Esophagus mucosa (tissue), 1 donor: ENCODE results near the gene PGAP3. TPM values are rescaled to one million over a fixed set of nuclear protein-coding genes. Genes with fewer than 3 reads are reported as not detected.

Experiments used
- ATAC-seq: fragments of 200-7000 bp; cut with Tn5 transposase; one replicate; pipeline ENCODE4 v1.9.1; 2020
- total RNA-seq: library from RNA; stranded (reverse); gene quantifications from one replicate; pipeline ENCODE4 v1.2.4, GENCODE V29; 2023
- donor health status: DM: yes; HTN: yes; CAD: no.

Gene PGAP3
- total RNA-seq, 1 donor from 2014 or later = 22.4 TPM

DNA sequence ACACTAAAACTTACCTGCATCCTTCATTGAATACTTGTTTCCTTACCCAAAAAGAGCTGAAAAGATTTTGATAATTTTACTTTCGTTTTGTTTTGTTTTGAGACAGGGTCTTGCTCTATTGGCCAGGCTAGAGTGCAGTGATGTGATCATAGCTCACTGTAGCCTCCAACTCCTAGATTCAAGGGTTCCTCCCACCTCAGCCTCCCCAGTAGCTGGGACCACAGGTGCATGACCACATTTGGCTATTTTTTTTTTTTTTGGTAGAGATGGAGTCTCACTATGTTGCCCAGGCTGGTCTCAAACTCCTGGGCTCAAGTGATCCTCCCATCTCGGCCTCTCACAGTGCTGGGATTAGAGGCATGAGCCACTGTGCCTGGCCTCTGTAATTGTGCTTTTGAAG, 32.8 kb downstream of the PGAP3 start:
- ATAC-seq = no peak

DNA sequence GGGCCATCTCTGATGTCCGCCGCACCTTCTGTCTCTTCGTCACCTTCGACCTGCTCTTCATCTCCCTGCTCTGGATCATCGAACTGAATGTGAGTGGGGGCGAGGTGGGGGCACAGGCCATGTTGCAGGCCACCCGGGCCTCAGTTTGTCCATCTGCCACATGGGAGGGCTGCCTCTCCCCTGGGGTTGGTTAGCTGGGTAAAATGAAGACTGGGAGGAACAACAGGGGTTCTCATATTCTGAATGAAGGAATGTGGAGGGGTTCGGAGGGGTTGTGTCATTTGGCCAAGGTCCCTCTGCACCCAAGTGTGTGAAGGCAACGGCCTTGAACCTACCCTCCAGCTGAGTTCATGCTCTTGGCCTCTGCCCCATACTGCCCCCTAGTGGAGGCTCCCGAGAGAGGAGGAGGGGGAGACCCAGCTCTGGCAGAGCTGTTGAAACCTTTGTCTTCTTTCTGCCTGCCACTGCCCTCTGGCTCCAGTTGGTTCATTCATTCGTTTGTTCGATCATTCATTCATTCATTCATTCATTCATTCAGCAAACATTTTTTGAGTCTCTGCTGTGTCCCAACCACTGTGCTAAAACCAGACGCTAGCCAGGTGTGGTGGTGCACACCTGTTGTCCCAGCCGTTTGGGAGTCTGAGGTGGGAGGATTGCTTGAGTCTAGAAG, 34.1 kb downstream of the PGAP3 start:
- ATAC-seq = peak; percentile 50

DNA sequence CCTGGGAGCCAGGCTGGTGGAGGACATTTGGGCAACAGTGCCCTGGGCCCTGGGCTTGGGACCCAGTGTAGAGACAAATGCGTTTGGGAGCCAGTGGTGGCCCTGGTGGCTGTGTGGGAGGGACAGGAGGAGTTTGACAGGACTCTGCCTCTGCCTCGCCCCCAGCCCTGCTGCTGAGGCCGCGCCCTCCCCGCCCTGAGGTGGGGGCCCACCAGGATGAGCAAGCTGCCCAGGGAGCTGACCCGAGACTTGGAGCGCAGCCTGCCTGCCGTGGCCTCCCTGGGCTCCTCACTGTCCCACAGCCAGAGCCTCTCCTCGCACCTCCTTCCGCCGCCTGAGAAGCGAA, 34.6 kb downstream of the PGAP3 start:
- peak; percentile 3 for ATAC-seq

DNA sequence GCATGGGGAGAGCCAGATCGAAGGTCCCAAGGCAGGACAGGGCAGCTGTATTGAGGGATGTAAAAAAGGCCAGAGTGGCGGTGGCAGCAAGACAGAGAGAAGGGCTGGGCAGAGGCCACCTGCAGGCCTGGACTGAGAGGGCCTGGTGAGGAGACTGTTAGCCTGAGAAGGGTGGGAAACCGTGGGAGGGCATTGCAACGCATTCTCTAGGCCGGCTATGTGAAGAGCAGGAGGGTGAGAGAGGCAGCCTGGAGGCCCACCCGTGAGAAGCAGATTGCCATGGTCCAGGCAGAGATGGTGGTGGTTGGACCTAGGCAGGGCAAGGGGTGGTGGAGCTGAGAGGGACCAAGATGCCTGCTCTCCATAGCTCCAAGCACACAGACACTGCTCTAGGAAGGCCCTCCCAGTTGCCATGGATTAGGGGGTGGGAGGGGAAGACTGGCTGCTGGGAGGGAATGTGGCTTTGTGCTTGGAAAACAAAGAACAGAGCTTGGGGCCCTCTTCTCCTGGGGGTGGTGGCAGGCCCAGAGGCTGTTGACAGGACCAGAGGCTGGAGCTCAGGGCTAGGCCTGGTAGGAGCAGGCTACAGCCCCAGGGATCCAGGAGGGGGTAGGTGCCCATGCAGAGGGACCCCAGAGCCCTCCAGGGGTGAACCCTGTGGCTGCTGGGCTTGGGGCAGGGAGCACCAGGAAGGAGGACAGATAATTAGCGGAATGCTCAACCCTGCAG, 35.1 kb downstream of the PGAP3 start:
- ATAC-seq = peak; percentile 15

DNA sequence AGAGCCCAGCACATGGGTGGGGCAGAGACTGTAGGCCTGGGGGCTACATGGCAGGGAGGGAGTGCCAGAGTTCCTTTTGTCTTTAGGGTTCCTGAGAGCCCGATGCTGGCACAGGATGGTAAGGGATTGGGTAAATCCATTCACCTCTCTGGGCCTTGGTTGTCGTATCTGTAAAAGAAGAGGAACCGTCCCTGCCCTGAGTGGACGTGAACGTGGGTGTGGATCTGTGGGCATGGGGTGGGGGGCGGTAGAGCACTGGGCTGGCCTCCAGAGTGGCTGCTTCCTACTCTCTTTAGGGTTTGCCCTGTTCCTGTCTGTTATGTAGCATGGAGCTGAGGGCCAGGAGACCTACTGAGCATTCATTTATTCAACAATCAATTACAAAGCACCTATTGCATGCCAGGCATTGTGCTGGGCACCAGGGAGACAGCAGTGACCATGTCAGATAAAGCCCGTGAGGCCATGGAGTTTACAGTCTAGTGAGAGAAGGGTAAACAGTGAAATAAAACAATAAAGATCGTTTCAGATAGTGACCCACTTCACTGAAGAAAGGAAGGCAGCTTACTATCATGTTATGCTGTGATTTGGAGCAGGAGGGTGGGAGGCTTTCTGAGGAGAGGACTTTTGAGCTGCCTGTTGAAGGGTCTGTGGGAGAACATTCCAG, 35.8 kb downstream of the PGAP3 start:
- no peak for ATAC-seq

DNA sequence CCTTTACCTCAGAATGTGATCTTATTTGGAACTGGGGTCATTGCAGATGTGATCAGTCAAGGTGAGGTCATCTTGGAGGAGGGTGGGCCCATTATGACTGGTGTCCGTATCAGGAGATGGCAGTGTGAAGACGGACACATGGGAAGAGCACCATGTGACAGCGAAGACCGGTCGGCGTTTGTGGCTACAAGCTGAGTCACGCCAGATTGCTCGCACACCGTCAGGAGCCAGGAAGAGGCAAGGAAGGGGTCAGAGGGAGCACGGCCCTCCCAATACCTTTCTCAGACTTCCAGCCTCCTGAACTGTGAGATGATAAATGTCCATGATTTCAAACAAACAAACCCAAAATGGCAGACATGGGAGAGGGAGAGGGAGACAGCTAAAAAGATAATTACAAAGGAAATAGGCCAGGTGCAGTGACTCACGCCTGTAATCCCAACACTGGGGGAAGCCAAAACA, 37.7 kb downstream of the PGAP3 start:
- no peak for ATAC-seq

DNA sequence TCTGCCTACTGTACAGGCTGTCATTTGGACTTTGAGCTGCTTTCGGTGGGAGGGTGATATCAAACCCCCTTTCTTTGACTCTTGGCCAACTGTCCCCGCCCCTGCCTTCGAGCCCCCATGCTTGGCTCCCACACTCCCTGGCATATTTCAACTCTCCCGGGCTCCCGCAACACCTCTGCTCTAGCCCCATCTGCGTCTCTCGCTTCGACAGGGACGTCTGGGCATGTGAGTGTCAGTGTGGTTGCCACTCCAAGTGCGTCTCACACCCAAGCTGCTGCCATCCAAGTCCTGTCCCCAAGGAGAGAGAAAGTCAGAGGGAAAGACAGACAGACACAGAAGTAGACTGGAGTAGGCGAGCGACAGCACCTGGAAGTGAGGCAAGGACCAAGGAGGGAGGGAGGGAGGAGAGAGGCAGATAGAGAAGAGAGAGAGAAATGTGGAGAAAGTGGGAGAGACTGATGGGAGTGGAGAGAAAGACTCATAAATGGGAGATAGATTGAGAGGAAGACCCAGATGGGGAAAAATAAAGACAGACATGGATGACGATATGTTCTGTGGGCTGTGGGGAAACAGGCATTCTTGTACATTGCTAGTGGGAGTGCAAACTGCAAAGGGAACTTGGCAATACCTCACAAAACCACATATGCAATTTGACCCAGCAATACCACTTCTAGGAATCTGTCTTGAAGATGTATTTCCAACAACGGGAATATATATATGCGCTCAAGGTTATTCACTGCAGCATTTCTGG, 39.1 kb downstream of the PGAP3 start:
- no peak for ATAC-seq

DNA sequence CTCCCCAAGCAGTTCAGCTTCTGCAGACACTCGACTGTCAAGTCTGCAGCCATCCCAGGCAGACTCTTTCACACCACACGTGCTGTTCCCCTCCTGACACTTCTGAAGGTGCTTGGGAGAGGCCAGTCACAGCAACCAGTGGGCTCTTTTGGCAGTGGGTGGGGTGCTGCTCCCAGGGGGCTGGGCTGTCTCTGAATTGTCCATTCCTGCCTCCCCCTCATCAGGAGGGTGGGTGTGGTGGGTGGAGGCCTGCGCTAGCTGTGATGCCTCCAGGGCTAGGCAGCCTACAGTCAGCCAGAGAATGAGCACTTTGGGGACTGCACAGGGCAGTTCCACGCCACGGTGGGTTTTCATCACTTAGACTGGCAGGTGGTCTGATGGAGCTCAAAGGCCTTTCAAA, 40.6 kb downstream of the PGAP3 start:
- no peak for ATAC-seq

DNA sequence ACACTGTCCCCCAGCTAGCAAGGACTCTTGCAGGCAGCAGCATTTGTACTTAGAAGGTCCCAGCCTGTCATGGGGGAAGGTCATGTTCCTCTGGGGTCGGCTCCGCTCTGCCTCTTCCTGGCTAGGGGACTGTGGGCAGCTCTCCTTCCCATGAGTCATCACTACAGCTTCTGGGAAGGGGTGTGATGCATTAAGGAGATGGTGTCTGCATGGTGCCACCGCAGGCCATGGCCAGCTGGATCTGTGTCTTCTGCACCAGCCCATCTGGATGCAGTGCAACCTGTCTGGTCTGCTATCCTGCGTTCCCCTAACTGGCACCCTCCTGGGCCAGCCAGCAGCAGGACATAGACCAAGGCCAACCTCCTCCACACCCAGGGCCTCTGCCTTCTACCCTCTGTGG, 44.6 kb downstream of the PGAP3 start:
- peak; percentile 43 for ATAC-seq

DNA sequence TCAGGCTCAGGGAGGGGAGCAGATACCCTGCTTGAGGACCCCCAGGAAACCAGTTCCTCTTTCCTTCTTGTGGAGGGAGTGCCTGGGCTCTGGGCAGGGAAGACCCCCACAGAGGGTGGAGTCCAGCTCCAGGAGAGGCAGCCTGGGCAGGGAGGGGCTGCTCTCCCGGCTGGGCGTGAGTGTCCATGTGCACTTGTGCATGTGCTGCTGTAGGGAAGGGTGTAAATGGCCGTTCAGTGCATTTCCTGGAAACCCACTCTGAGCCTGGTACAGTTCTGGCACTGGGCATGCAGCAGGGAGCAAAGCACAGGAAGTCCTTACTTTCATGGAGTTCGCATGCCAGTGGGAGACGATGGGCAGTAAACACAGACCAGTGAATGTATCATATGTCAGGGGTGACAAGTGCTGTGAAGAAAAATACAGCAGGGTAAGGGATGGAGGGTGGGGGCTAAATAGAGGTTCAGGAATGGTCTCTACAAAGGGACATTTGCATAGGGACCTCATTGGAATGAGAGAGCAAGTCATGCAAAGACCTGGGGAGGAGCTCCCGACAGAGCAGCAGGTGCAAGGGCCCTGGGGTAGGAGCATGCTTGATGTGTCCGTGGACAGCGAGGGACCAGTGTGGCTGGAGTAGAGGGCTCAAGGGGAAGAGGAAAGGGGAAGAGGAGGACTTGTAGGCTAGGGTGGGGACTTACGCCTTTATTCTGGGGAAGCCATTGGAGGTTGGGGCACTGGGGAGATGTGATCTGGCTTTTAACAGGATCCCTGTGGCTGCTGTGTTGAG, 45.4 kb downstream of the PGAP3 start:
- ATAC-seq = no peak

DNA sequence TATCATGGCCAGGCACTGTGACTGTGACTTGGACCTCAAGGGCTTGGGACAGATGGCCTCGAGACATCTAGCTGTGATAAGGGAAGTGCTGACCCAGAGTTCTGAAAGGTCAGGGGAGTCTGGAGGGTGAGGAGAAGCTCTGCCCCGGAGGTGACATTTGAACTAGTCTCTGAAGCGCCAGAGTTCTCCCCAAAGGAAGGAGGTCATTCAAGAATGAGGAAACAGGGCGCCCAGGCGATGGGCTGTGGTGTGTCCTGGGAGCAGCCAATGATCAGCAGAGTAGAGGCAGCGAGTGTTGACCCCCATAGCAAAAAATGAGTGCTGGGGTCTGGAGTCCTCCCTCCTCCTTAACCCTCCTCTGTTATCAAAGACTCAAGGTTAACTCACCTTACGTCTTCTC, 46.0 kb downstream of the PGAP3 start:
- ATAC-seq = no peak

DNA sequence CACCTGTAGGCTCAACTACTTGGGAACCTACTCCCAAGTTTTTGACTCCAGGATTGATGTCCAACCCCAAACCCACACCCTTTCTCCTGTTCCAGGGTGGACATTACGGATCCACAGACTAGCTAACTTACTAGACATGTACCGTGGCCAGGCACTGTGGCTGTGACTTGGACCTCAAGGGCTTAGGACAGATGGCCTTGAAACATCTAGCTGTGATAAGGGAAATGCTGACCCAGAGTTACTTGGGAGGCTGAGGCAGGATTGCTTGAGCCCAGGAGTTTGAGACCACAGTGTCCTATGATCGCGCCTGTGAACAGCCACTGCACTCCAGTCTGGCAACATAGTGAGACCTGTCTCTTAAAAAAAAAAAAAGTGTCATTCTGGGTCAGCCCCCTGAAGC, 46.8 kb downstream of the PGAP3 start:
- no peak for ATAC-seq

DNA sequence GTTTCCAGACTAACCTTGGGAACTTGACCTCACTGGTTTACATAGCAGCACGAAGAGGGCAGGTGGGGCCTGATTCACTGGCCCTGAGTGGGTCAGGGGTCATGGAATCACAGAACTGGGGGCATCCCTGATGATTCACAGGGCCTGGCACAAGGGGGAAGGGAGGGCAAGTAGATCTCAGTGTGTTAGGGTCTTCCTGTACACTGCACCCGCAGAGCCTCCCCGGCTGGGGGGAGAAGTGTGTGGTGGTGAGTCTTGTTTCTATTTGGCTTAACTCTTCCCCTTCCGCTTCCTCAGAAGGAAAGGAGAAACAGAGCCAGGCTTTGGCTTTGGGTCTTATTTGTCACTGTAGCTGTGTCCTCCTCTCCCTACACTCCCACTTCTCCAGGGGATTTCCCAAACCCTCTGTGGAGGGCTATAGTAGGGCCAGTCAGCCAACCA, 47.2 kb downstream of the PGAP3 start:
- ATAC-seq = no peak

DNA sequence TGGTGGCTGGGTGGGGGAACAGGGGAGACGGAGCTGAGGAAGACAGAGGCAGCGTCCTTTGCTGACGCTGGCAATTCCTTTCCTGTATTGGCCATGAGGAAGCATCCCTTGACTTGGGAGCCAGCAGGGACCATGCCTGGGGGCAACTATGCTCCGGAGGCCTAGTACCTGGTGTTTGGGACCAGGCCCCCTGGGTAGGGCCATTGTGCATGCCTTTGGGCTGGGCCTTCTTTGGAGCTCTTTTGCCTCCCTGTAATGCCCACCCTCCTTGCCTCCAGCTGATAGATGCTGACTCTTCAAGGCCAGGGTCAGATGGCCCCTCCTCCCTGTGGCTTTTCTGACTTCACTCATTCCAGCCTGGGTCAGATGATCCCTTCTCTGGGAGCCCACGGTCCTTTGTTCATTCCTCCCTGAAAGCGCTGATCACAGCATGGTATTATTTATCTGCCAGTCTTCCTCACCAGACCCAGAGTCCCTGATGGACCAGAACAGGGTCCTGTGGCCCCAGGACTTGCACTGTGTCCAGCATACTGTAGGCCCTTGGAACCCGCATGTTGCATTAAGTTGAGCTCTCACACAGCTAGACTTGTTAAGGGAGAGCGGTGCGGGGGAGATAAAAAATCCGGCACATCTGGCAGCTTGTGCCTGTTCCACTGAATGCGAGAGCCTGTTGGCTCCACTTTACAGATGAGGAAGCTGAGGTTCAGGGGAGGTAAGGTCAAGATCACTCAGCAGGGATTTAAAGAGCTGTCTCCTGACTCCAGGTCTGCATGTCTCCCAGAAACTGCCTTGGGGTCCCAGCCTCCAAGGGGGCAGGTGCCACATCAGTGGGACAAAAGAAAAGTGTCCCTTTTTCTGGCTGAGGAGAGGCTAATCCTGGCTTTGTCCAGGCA, 48.0 kb downstream of the PGAP3 start:
- no peak for ATAC-seq

DNA sequence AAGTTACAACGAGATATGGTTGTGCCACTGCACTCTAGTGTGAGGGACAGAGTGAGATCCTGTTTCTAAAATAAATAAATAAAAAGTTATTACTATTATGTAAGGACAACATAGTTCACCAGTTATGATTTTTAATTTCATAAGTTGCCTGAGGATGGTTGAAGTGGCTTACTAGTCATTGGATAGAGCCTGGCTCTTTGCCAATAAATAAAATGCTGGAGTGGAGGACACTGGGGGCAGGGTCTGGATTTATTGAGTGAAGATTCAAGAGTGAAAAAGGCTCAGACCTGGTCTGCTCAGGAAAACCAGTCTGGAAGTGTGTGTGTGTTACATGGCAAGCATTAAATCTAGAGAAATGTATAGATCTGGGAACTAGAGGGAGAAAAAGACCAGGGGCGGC, 48.8 kb downstream of the PGAP3 start:
- ATAC-seq = no peak

DNA sequence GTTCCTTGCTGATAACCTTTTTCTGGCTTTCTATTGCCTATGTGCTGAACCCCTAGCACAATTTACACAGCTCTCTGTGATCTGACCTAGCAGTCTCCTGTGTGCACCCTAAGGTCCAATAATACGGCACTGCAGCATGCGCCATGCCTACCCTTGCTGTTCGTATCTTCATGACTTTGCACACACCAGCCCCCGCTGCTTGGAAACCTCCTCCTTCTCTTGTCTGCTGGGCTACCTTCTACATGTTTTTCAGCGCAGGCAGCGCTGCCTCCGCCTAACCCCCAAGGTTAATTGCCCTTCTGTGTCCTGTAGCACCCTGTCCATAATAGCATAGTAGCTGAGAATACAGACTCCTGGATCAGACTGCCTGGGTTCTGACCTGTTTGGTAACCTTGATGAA, 49.5 kb downstream of the PGAP3 start:
- no peak for ATAC-seq

DNA sequence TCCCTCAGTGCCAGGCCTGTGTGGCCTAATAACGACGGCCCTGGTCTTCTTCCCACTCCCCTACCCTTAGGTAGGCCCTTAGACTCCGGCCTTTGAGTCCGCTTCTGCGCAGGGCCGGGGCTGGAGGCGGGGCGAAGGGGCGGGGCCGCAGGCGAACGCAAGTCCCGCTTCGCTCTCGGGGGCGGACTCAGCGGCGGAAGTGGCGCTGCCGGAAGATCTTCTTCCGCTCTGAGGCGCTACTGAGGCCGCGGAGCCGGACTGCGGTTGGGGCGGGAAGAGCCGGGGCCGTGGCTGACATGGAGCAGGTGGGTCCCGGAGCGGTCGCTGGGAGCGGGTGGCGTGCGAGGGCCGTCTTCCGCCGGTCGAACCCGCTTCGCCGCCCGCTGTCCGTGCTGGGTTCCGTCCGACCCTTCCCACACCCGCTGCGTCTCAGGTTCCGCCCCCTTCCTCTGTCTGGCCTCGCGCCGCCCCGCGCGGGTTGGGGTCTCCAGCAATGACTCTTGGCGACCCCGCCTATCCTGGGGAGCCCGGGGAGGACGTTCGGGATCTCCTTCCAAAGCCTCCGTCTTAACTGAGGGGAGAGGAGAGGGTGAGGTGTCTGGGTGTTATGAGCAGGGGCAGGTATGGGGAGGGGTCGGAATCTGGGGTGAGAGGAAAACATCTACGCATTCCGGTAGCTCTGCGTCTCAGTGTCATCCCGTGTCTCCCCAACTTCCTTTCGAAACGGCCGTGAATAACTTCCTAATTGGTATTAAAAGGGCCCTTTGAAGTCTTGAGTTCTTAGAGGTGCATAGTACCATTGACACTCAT, 50.7 kb downstream of the PGAP3 start, which contains the start of gene STARD3:
Gene STARD3, plus strand, starts transcription at position 218 of the 810 bp plus-strand sequence. CDS start 16,388 bp downstream, outside the sequence.
- ATAC-seq = peak; percentile 85

DNA sequence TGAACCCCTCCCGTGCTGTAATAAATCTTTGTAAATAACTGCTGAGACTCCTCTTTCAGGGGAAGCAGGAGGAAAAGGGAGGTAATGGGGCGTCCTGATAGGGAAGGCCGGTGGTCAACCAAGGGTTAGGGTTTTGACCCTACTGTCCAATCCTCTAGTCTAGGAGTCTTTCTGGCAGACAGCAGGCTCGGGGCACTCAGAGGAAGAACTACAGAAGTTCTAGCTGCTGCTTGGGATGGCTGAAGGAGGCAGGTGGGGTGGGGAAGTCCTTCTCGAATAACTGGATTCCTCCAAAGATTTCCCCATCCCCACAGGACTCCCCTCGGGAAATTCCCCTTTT, 51.3 kb downstream of the PGAP3 start:
- ATAC-seq = no peak

DNA sequence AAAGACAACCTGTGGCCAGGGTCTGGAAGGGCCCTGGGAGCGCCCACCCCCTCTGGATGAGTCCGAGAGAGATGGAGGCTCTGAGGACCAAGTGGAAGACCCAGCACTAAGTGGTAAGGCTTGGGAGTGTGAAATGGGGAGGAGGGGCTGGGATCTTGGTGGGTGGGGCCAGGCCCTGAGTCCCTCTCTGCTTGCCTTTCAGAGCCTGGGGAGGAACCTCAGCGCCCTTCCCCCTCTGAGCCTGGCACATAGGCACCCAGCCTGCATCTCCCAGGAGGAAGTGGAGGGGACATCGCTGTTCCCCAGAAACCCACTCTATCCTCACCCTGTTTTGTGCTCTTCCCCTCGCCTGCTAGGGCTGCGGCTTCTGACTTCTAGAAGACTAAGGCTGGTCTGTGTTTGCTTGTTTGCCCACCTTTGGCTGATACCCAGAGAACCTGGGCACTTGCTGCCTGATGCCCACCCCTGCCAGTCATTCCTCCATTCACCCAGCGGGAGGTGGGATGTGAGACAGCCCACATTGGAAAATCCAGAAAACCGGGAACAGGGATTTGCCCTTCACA, 52.2 kb downstream of the PGAP3 start:
- no peak for ATAC-seq

DNA sequence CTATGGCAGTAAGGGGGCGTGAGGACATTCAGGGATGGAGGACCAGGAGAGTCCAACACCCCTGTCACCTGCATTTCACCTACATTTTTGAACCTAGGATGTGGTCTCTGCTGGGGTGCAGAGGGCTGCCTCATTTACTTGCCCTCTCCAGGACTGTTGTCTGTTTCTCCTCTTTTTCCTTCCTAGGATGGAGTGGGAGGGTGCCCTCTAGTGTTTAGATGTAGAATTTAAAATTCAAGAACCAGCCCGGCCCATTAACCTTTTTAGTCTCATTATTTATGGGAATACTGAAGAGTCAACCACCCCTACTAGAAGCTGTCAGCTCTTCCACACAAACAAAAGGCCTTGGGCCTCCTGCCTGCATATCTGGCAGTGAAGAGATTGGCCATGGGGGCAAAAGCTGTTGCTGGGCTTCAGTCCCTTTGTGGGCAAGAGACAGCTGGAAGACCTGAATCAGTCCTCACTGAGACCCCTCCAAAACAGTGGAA, 53.4 kb downstream of the PGAP3 start:
- no peak for ATAC-seq
